Epithelial cell of proximal tubule (primary cell): ENCODE data around the gene PTPRN2. TPM values are rescaled to one million over a fixed set of nuclear protein-coding genes. Genes with fewer than 3 reads are reported as not detected.

Experiments
- DNase-seq: peaks from one replicate; pipeline ENCODE4 v3.0.0-alpha.2; 2011; ENCODE audit warnings: low read depth
- H3K4me3 ChIP-seq: 2 replicates; pipeline ENCODE4 v1.5.1; 2011; ENCODE audit warnings: low read depth, mild to moderate bottlenecking, low read length
- total RNA-seq: library from RNA; depleted of rRNA; stranded (reverse); fragments of >200 nt; gene quantifications from 2 replicates; pipeline ENCODE4 v1.2.3, GENCODE V29; 2015
- TF ChIP-seq, protein P1 (sequence below): conservative IDR thresholded peaks from 2 replicates; pipeline ENCODE4 v1.5.1; 2012; ENCODE audit warnings: low read depth, mild to moderate bottlenecking, low read length

Gene PTPRN2
- total RNA-seq, 1 donor from 2014 or later, result 2.8 TPM

DNA sequence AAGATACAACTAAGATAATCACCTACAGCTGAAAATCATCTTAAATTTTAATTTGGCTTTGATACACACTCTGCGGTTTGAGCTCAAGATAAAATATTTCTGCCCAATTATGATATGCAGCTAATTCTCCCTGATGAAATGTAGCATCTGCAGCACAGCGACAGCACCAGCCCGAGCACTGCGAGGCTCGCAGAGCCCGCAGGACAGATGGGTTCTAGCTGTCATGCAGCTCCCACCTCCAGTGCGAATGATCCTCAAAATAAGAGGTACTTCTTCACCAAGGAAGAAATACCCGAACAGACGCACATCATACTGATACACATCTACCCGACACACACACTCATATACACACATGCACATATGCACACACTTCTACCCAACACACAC lies 457.6 kb downstream of the PTPRN2 start:
- TF ChIP-seq, protein P1, sequence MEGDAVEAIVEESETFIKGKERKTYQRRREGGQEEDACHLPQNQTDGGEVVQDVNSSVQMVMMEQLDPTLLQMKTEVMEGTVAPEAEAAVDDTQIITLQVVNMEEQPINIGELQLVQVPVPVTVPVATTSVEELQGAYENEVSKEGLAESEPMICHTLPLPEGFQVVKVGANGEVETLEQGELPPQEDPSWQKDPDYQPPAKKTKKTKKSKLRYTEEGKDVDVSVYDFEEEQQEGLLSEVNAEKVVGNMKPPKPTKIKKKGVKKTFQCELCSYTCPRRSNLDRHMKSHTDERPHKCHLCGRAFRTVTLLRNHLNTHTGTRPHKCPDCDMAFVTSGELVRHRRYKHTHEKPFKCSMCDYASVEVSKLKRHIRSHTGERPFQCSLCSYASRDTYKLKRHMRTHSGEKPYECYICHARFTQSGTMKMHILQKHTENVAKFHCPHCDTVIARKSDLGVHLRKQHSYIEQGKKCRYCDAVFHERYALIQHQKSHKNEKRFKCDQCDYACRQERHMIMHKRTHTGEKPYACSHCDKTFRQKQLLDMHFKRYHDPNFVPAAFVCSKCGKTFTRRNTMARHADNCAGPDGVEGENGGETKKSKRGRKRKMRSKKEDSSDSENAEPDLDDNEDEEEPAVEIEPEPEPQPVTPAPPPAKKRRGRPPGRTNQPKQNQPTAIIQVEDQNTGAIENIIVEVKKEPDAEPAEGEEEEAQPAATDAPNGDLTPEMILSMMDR, result no peak
- no peak overlapping the region for H3K4me3 ChIP-seq
- DNase-seq, result no peak

DNA sequence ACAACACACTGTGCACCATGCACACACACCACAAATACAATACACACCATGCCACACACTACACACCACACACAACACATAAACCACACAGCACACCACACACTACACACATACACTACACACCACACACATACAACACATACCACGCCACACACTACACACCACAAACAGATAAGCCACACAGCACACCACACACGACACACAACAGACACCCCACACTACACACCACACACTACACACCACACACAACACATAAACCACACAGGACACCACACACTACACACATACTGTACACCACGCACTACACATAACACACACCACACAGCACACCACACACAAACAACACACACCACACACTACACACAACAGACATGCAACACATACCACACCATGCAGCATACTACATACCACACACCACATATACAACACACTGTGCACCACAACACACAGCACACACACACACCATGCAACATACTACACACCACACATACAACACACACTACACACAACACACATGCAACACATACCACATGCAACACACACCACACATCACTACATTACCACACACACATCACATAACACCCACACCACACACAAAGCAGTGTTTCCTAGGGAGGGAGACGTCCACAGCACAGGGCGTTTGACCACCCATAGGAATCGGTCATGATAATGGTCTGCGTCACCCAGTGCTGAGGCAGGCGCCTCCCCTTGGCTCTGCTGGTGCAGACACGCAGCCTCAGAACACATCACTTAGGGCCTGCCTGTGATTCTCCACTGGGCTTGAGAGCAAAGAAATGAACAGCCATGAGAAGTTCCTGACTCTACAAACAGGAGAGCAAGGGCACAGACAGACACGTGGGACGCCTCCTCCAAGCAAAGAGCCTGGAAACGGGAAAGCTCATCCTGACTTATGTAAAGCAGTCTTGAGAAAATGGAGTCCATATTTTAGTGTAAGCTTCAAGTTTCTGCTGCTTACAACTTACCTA lies 458.3 kb downstream of the PTPRN2 start:
- TF ChIP-seq, protein P1, result no peak
- no peak for DNase-seq
- H3K4me3 ChIP-seq, result no peak overlapping the region

DNA sequence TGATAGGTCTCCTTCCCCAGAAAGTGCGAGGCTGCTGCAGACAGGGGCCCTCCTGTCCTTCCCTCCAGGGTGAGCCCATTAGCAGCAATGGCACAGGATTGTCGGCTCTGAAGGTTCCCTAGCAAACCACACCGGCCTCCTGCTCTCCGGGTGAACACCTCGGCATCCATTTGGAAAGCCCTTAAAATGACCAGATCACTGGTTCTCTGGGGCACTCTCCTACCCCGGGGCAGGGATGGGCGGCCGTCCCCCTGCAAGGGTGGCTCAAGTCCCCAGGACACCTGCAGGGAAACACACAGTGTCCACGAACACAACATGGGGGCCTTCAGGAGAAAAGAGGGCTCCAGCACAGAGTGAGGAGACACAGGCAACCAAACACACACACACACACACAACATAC lies 459.1 kb downstream of the PTPRN2 start:
- TF ChIP-seq, protein P1, result no peak
- DNase-seq, result no peak
- H3K4me3 ChIP-seq, result no peak overlapping the region

DNA sequence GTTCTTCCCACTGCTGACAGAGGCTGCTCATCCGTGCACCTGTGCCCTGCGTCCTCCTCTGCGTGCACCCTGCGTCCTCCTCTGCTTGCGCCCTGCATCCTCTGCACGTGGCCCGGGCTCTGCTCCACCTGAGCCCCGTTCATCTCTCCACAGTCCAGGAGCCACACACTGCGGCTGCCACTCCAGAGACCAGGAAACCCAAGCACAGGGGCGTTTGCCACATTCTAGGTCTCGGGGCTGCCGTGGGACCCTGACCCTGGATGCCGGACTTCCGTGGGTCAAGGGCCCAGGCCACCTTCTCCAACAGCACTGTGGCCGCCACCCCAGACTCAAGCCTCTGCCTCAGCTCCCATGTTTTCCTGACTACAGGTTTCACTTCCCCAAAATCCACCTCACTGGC lies 460.4 kb downstream of the PTPRN2 start:
- H3K4me3 ChIP-seq, result no peak overlapping the region
- DNase-seq, result no peak
- TF ChIP-seq, protein P1, result no peak

DNA sequence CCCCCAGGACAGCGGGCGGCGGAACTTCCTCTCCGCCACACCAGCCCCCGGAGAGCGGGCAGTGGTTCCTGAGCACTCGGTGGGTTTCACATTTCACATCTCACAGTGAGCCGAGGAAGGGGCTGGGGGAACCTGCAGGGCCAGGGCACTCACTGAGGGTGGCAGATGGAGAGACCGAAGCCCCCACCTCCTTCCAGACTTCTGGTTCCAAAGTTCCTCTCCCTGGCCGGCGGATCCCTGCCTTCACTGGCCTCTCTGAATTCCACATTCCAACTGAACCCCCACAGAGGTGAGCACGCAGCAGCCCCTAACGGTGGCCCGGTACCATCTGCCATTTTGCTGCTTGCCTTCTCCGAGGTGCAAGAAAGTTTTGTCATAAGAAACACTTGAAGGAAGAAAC lies 461.0 kb downstream of the PTPRN2 start:
- TF ChIP-seq, protein P1, result no peak
- H3K4me3 ChIP-seq, result no peak overlapping the region
- no peak for DNase-seq

DNA sequence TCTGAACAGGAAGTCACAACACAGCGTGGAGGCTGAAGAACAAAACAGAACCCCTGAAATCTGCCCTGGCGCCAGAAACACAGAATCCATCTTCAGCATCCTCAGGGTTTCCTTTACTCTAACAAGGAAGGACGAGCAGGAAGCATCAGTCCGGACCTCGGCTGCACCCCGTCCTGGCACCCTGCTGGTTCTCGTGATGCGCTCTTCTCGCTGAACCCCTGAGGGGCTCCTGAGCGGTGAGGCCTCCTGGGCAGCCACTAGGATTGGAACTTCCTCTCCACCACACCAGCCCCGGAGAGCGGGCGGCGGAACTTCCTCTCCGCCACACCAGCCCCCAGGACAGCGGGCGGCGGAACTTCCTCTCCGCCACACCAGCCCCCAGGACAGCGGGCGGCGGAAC lies 461.9 kb downstream of the PTPRN2 start:
- no peak overlapping the region for H3K4me3 ChIP-seq
- TF ChIP-seq, protein P1, result no peak
- DNase-seq, result no peak

DNA sequence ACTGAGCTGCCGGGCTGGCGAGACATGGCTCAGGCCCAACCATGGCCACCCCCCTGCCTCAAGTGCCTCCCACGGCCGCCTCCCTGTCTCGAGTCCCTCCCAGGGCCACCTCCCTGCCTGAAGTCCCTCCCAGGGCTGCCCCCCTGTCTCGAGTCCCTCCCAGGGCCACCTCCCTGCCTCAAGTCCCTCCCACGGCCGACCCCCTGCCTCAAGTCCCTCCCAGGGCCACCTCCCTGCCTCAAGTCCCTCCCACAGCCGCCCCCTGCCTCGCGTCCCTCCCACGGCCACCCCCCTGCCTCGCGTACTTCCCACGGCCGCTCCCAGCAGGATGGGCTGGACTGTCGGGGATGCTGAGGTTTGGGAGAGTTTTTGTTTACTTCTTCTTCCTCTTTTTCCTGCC lies 462.5 kb downstream of the PTPRN2 start:
- no peak for DNase-seq
- TF ChIP-seq, protein P1, result no peak
- no peak overlapping the region for H3K4me3 ChIP-seq
